HG03571 (cell line): ENCODE data around the gene CTNNBL1.
"Not testable (repeated sequence)": the region's sequence is repeated elsewhere in the genome, so short reads cannot be mapped to it uniquely, and the experiment has no call there.

Experiments used
- ATAC-seq: cut with Tn5 transposase; IDR thresholded peaks from one replicate; pipeline ENCODE4 v1.9.1; 2021; ENCODE audit not compliant: unreplicated experiment

CTNNBL1 gene

DNA sequence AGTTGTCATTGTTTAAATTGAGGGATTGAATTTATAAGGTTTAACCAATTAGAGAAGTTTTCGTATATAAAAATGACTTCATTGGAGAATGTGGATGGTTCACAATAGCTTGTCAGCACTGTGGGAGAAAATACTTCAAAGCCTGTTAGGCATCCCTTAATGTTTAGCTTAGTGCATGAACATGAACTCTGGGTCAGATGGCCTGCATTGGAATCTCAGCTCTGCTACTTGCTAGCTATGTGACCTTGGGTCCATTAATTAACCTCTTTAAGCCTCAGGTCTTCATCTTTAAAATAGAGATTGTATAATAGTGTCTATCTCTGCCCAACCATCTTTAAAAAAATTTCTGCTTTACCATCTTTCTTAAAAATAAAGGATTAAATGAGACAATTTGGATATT is 11.1 kb downstream of the CTNNBL1 start:
- no peak for ATAC-seq

DNA sequence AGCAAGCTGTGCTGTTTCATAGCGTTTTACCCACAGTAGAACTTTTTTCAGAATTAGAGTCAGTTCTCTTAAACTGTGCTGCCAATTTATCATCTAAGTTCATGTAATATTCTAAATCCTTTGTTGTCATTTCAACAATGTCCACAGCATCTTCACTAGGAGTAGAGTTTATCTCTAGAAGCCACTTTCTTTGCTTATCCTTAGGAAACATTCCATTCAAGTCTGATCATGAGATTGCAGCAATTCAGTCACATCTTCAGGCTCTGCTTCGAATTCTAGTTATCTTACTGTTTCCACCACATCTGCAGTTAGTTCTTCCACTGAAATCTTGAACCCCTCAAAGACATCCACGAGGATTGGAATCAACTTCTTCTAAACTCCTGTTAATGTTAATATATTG is 12.5 kb downstream of the CTNNBL1 start:
- no peak for ATAC-seq

DNA sequence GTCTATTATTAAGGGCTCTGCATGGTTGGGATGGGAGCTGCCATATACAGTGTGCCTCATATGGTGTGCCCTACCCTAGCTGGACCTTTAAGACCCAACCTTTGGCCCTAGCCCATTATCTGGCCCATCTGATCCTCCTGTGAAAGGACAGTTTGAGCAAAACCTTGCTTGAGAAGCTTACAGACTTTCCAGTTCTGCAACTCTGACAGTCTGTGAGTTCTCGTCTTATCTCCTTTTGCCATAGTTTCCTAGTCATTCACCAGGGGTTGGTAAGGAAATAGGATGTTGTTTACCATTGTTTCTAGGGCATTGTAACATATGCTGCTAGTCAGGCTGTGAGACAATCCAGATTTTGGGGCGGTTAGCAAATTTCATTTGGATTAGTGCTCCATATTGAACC is 17.2 kb downstream of the CTNNBL1 start:
- ATAC-seq = no peak

DNA sequence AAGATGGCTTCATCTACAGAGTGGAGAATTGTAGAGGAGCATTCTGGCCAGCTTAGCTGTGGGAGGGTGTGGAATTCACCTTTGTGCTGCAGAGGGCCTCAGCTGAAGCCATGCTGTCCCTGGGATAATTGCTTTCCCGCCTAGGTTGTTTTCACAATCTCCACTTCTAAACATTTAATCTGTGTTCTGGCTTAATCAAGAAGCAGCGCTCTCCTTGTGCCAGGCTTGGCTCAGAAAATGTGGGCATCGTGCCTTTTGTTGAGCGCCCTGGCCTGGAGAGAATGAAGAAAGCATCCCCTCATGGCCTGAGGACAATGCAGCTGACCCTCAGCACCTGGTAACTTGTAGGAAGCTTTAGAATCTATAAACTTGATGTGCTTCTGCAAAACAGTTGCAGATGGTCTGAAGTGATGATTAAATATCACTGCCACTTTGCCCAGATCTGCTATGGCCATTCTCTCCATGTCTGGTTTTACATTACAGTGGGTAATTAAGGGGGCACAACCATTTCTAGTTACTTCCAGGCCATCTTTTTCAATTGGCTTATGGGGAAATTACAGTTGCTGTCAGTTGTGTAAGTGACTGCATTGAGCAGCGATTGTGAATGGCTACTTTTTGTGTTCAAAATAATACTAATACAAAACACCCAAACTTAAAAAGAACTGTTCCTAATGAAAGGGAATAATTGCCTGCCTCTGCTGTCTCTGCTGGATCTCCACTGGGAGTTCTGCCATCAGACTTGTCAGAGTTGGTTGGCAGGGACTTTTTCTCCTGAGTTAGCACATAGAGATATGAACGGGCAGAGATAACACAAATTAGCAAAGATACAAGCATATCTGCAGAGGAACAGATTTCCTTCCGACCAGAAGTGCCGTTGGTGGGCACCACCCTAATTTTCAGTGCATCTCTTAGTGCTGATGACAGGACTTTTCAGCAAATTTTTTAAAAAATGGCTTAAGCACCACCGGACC is 18.4 kb downstream of the CTNNBL1 start:
- ATAC-seq = no peak

DNA sequence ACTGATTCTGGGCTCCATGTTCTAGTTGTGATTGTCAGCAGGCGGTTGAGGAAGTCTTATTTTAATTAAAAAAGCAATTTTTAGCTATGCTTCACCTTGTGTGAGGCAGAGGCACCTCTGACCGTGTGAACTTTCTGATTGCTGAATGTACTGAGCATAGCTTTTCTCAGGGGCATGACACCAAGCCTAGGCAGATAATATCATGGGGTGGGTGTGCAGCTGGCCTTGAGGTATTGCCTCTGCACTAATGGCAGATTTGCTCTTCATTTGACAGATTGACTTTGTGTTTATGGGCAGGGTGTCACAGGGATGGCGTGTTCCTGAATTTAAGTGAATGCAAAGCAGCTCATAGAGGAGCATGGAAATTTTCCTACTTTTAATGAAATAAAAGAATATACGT is 19.6 kb downstream of the CTNNBL1 start:
- no peak for ATAC-seq

DNA sequence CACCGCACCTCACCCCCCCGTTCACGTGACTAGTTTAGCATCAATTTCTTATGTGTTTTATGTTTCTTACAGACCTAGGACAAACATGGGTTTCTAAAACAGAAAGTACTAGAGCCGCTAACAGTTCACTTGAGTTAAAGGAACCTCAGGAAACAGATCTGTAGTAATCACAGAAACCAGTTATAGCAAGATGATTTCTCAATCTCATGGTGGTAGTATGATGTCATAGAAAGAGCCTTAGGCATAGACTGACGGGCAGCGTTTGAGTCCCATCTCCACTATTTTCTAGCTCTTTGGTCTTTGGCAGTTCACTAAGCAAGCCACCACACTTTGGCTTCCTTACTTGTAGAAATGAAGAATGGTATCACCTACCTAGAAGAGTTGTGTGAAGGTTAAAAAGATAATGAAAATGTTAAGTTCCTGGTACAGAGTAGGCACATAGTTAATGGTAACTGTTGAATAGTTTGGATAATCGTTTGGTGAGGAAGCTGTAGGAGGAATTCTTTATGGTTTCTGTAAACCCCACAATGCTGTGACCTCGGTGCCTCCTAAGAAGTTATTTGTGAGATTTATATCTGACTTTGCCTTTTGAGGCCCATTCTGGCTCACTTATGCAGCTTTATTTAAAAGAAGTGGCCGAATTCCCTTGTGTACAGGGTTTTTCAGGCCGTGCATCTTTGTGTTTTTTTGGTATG is 21.3 kb downstream of the CTNNBL1 start:
- ATAC-seq = no peak

DNA sequence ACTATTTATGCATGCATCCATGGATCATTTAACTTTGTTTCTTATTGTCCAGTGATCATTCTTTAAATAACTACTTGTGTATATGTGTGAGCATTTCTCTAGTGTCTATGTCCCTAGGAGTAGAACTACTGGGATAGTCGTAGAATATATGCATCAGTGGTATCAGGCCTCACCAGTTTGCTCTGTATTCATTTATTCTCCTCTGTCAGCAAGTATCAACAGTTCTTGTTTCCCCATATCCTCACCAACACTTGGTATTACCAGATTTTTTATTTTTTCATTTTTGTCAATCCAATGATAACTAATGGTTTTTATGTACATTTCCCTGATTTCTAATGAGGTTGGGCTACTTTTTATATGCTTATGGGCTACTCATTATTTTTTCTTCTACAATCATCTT is 27.9 kb downstream of the CTNNBL1 start:
- ATAC-seq = no peak

DNA sequence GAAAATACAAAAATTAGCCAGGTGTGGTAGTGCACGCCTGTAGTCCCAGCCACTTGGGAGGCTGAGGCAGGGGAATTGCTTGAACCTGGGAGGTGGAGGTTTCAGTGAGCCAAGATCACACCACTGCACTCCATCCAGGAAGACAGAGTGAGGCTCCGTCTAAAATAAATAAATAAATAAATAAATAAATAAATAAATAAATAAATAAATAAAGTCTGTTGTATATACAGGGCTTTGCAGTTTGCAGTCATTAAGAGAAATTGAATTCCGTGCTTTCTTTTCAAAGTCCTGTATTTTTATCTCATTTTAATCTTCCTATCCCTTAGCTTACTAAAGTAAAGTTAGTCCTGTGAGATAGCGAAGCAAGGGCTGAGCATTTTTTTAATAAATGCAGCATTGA is 28.5 kb downstream of the CTNNBL1 start:
- ATAC-seq = not testable (repeated sequence)

DNA sequence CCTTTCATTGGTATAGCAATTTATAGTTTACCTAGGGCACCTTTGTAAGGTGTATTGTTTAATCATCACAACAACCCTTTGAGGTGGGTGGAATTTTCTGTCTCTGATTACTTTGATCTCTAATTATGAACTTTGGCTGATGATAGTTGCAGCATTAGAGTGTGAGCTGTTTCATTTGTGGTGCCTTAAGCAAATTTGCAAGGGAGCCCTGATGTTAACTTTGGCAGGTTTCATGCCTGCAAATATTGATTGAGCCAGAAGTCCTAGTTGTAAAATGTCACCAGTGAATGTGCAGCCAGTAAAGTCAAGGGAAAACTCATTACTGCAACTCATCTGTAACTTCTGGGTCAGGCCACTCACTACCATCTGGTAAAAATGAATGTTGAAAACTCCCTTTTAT is 29.8 kb downstream of the CTNNBL1 start:
- ATAC-seq = no peak

DNA sequence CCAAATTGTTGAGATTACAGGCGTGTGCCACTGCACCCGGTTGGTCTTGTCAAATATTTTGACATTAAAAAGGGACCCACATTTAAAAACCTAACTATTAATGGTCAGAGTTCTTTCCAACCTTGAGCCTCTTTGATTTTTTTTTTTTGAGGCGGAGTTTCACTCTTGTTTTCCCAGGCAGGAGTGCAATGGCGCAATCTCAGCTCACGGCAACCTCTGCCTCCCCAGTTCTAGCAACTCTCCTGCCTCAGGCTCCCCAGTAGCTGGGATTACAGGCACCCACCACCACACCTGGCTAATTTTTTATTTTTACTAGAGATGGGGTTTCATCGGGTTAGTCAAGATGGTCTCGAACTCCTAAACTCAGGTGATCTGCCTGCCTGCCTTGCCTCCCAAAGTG is 31.3 kb downstream of the CTNNBL1 start:
- ATAC-seq = no peak

DNA sequence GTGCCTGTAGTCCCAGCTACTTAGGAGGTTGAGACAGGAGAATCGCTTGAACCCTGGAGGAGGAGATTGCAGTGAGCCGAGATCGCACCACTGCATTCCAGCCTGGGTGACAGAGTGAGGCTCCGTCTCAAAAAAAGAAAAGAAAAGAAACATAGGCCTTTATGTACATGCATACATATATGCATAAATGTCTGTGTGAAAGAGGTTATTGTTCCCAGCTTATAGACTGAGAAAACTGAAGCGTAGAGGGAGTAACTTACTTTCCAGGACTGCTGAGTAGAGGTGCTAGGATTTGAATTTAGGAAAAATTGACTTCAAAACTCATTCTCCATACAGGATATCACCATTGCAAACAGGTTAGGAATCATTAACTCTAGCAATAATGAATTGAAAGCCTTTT is 32.0 kb downstream of the CTNNBL1 start:
- no peak for ATAC-seq

DNA sequence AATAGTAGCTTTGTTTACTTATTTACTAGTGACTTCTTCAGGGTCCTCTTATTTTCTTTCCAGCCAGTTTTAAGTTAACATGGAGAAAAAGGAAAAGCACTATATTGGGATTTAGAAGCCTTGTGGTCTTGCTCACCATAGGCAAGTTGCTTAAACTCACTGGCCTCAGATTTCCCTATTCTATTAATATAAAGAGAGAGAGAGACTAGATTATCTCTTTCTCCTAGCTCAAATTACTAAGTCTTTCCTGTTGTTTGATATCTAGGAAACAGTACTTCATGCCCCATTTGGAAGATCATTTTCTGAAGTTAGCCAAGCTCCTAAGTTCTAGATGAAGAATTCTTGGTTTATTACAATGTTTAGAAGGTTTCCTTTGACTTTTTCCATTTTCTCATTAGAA is 32.5 kb downstream of the CTNNBL1 start:
- ATAC-seq = no peak

DNA sequence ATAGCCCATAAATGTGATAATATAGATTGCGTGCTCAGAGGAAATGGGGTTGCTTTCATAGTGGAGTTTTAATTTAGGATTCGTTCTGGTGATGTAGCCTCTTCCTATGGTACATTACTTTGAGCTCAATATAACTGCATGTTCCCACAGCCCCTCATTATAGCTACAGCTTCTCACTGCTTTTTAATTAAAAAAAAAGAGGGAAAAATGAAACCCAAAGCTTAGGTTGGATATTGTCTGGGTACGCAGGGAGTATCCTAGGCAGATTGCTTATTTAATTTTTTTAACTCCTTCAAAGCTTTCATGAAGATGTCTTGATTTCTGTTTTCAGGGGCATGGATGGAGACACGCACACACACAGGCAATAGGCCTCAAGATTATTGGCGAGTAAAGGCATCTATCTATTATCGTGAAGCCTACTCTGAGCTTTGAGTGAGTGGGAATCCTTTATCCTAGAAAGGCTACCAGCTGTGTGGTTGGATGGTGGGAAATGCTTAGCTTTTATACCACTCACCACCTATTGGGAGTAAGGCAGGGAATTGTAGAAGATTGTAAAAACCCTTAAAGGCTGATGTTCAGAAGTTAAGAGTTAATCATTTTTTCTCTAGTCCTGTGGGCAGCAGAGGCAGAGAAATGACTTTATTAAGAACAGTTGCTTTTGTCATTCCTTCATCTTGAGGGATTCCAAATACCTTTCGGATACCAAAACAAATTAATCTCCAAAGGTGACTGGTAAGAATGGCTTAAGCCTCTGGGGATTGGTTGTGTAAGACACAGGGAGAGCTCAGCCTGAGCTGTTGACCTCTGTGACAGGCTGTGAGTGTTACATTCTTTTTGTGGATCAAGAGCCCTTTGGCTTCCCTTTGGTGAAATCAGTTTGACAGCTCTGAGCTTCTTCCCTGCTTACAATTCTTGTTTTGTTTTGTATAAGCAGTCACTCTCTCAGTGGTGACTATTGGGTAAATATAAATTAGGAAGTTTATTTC is 33.4 kb downstream of the CTNNBL1 start:
- ATAC-seq = no peak

DNA sequence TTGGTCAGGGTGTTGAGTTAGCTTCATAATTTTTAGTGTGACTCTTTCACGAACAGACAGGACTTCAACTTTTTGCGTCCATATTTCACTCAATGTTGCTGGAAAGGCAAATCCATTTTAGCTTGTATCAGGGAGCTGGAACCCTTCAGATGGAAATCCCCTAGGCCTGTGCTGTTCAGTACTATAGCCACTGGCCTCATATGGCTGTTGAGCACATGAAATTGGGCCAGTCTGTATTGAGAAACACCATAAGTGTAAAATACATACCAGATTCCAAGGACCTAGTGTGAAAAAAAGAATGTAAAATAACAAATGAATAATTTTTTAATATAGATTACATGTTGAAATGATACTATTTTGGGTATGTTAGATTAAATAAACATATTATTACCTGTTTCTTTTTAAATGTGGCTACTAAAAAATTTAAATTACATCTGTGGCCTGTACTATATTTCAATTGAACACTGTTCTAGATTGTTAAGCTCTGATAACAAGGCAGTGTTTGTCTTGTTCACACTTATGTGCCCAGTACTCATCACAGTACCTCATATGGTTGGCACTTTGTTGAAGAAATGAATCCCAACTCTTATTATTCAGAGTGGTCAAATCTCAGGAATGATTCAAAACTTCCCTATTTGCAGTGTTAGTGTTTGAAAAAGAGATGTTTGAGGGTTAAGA is 34.3 kb downstream of the CTNNBL1 start:
- ATAC-seq = no peak

DNA sequence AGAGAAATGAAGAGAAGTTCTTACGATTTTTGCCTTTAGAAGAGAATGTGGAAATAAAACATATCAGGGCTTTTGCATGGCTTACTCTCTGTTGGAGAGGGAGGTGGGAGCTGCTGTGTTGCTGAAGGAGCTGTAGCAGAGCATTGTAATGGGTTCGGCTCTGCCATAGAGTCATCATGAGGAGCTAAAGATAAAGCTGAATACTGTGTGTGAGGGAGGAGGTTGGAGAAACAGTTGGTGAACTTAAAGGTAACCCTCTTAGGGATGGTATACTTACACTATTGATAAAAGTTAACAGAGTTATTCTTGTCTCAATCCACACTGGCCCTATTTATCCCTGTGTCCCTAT is 34.8 kb downstream of the CTNNBL1 start:
- ATAC-seq = no peak

DNA sequence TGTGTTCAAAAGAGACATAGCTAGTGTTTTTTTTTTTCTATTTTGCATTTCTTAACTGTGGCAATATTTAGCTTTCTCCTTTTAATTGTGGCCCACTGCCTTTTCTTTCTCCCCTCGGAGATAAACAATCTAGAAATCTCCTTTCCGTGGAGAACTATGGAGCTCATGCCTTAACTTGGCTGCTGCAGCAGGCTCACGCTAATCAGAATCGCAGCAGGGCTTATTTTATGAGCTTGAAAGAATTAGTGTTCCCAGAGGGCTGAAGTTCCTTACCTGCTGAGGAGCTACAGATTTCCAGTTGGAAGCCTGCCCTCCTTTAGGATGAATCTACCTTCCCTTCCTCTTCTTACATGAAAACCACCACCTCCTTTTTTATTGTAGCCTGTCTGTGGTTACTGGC is 35.6 kb downstream of the CTNNBL1 start:
- no peak for ATAC-seq

DNA sequence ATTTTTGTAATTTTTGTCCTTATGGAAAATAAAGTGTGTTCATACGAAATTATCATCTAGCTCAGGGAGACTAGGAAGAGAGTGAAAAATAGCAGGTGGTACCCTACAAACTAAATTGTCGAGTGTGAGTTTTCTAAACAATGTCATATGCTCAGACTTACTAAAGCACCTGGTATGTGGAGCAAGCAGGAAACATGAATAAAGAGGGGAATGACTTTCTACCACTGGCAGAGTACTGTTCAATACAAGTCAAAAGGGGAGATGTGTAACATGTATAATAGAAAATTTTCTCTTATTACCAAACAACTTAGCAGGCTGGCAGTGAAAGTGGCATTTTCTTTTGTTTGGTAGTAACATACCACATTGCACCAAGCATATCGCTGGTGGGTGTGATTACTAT is 36.1 kb downstream of the CTNNBL1 start:
- ATAC-seq = no peak

DNA sequence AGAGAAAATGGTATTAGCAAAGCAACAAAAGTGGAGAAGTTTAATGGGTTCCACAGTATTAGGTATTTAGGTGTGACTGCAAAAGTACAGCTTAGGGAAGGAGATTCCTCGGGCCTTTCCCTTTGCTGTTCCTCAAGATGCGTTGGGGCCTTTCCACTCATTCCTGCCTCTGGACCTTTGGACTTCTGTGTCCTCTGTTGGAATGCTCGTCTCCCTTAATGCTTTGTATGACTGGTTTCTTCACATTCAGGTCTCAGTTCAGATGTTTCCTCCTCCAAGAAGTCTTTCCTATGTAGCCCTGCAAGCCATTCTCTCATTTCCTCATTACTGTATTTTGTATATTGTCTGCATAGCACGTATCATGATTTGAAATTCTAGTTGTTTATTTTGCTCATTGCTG is 39.6 kb downstream of the CTNNBL1 start:
- ATAC-seq = no peak

DNA sequence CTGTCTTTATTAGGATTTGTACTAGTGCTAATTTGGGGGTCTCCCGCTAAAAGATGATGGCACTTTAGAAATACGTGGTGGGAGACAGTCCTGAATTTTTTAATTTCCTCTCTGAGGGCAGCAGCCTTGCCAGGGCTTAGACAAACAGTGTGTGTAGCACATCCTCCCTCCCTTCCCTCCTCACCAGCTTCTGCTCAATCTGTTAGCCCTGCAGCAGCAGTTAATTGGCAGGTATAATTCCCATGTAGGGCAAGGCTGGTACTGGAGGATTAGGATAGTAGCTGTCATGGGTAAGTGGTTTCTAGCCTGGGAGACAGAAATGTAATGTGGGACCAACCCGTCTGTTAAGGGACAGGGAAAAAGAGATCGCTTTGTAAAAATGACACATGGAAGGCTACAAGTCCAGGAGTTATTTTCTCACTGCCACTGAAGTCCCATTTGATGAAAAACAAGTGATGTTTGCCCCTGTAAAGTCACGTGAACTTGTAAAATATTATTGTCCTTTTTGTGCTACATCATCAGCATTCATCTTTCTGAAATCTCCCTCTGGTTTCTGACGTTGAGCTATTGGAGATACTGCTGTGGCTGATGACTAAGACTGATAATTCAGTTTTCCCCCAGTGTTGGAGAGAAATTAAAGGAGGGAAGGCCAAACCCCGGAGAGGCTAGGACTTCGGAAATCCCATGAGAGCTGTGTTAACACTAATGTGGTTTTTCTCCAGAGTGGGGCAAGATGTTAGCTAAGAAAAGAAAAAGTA is 40.6 kb downstream of the CTNNBL1 start:
- ATAC-seq = no peak

DNA sequence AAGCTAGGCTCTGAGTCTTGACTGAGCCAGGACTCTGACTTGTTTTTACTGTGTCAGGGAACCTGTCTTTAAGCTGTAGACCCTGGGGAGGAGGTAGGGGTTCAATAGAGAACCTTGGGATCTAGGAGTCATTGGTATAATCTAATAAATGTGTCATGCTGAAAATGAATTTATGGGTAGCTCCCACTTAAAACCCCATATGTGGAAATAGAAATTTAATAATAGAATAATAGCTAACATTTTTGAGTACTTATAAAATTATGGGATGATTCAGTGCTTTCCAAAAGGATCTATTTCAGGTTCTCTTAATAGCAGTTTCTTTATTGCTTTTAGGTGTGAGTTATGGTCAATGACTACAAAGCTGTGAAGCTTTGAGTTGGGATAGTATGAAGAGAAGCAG is 41.7 kb downstream of the CTNNBL1 start:
- ATAC-seq = no peak
